ENCODE measurements around the gene TPCN1.

The TPCN1 gene

DNA sequence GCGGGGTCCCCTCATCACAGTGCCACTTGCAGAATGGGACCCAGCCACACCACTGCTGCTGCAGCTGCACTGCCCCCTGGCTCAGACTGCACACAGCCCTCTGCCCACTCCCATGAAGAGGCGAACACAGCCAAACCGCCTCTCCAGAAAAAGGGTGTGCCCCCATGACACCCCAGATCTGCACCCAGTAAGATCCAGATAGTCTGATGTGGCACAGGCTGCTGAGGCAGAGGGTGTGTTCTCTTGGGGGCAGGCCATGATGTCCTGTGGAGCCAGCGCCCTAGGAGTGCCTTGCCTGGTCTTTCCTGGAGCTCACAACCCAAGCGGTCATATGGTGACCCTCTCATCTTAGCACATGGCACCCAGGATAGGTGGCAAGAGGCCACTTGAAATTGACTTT is 69.2 kb downstream of the TPCN1 start:
- DNase-seq: no peak

DNA sequence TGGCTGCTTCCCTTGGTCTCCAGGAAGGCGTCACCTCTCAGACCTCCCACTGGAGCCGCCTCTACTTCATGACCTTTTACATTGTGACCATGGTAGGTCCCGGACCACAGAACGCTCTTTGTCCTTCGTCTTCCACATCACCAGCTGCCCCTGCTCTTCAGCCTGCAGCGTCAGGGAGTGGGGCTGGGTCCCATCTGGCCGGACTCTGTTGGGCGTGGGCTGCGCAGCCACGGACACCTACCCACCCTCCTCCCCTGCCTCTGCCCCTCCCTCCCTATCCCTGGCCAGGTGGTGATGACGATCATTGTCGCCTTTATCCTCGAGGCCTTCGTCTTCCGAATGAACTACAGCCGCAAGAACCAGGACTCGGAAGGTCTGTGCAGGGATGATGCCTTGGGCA is 70.3 kb downstream of the TPCN1 start:
- no peak for DNase-seq

DNA sequence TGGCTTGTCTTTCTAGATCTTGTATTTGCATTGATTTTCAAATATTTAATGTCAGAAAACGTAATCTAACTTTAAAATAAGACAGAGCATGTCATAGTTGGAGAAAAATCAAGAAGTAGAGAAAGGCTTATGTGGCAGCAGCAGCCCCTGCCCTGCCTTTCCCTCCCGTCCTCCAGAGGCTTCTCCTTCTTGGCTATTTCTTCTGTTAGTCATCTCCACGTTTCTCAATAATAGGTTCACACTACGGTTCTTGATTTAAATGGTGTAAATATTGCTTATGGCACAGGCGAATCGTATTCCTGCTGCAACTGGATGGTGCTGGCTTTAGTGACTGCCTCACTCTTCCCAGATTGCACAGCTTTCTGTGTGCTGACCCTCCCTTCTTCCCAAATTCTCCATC is 70.8 kb downstream of the TPCN1 start:
- no peak for DNase-seq

DNA sequence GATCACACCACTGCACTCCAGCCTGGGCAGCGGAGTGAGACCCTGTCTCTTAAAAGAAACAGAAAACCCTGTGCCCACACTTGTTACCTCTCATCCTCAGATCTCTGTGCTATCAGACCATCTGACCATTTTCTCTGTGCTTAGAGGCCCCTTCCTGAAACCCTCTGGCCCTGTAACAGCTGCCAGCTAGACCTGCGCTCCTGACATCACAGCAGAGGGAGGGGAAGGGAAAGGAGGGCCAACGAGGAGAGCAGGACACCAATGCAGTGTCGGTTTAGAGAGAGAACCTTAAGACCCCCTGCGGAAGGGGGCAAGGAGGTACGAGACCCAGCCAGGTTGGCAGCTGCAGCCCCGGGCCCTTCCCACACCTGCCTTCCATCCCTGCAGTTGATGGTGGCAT is 71.3 kb downstream of the TPCN1 start:
- no peak for DNase-seq

DNA sequence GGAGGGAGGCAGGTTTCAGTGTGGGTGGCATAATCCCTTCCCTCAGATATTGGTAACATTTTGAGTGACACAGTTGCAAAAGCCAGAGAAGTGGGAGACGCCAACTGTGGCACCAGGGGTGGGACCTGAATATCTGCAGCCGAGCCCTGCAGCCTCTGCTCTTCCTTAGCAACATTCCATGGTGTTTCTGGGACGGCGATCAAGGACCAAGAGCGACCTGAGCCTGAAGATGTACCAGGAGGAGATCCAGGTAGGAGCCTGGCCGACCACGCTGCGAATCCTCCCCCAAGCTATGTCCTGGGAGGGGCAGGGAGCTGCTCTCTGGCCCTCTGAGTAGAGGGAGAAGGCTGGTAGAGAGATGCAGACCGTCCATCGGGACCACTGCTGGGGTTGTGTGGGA is 71.8 kb downstream of the TPCN1 start:
- DNase-seq: no peak

DNA sequence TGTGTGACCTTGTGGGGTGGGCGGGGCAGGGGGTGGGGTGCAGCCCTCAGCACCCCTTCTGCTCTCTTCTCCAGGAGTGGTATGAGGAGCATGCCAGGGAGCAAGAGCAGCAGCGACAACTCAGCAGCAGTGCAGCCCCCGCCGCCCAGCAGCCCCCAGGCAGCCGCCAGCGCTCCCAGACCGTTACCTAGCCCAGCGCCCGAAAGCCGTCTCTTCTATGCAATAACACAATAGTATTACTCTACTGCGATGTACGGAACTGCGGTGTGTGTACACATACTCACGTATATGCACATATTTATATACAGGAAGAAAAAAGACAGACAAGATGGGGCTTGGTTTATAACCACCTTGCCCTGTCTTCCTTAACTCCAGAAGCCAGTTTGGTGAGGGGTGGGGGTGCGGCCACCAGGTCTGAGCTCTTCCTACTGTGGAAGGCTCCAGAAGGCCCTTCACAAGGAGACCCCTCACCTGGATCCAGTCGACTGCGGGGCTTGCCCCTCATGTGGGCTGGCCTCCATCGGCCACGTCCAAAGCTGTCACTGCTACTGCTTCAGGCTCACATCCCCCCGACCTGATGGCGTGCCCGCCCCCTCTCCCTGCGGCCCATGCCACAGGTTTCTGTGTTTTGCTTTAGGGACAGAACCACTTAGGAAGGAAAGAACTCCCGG is 74.8 kb downstream of the TPCN1 start:
- no peak for DNase-seq

DNA sequence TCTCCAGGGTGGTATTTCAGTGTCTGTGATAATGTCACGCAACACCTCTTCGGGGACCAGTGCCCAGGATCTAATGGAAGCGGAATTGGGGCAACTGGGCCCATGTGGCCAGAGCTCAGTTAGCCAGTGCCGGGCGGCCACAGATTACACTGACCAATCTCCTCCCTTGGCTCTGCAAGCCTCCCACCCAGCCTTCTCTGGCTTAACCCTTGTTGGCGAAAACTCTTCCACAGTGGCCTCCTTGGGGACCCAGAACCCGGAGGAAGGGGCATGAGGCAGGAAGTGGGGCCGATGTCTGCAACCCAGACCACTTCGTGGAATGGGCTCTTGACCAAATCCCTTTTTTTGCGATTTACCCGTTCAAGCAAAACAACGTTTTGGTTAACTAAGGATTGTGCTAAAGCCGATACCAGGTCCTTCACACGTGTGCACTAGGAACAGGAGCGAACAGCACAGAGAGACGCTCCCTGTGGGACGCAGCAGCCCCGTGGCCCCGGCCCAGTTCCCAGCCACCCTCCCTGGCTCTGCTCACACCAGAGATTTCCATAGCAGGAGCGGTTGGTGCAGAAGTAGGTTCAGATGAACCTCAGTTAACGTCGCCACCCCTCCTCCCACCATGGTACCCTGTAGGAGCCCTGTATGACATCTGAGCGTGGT is 75.4 kb downstream of the TPCN1 start:
- DNase-seq: no peak

DNA sequence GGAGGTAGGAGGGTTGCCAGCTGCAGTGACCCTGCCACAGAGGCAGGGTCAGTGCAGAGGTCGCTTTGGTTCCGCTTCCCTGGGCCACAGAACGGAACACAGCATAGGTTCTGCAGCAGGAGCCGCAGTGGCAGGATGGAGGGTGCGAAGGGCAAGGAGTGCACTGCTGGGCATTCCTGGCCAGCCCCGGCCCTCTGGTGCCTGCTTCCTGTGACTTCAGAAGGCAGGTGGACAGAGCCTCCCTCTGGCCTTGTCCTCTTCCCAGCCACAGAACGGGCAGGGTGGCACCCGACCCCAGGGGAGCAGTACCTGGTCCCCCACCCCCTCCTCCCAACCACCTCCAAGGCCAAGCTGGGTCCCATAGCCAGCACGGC is 75.9 kb downstream of the TPCN1 start:
- DNase-seq: no peak

DNA sequence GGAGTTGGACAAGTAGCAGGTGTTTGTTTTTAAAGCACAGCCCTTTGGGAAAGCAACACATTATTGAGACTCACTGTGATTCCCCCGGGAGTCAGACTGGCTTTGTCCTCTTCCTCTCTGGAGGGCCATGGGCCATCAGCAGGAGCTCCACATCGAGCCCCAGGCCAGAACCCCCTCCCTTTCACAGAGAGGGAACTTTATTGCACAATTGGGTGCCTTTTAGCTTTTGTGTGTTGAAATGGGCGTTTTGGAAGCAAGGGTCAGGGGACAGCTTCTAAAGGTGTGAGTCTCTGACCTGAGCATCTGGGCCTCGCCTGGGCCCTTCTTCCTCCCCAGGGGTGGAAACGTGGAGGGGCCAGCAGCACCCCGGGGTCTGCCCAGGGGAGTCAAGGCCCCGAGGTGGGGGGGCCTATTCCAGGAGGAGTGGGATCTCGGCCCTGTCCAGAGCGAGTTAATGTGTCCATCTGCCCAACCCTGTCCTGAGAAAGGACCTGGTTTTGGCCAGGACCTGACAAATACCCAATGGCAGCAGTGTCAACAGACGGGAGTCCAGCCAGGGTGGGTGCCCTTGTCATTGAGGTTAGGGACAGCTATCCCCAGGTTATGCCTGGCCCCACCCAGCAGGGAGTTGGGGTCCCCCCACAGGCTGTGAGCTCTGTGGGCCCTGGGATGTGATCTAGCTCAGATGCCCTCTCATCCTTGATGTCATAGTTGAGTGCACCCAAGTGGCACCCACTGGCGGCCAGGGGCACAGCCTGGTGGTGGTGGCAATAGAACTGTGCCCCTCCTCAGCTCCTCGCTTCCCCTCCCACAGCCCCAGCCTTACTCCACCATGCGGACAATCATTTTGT is 76.6 kb downstream of the TPCN1 start:
- DNase-seq: peak; percentile 62

DNA sequence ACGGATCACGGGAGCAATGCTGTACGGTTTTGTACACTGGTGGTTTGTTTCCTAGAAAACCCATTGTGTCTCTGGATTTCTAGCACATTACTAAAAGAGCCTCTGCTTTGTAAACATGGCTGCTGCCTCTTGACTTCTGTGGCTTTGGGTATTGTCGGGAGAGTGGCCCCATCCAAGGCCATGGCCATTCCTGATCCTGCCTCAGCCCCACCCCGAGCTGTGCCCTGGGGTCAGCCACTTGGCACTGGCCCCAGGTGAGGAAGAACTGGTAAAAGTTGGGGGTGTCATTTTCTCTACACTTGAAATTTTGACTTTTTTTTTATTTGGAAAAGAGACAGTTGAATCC is 77.2 kb downstream of the TPCN1 start:
- DNase-seq: no peak

DNA sequence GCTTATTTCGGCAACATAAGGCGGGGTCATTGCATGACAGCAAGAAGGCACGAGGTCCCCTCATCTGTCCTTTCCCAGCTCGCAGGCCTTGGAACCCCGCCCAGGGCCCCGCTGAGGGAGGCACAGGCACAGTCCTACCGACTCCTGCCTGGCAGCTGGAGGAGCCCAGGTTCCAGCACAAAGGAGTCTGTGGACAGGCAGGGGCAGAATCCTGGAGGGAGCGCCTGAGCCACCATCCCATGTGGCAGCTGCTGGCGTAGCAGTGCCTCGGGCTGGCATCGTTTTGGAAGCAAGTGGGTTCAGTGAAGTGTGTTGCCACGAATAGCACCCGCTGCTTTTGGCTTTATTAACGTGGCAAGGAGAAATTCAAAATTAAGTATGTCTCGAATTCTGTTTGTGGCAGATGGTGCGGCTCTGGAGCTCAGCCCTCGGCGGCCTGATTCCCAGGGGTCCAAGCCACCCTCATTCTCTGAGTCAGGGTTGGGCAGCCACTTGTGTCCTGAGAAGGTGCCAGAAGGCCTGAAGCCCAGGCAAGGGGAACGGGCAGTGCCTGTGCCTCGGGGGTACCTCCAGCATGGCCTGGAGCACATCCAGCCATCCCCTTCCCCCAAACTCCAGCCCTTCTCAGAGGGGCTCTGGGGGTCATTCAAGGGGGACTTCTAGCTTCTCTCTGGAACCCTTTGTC is 77.7 kb downstream of the TPCN1 start:
- DNase-seq: peak; percentile 80

DNA sequence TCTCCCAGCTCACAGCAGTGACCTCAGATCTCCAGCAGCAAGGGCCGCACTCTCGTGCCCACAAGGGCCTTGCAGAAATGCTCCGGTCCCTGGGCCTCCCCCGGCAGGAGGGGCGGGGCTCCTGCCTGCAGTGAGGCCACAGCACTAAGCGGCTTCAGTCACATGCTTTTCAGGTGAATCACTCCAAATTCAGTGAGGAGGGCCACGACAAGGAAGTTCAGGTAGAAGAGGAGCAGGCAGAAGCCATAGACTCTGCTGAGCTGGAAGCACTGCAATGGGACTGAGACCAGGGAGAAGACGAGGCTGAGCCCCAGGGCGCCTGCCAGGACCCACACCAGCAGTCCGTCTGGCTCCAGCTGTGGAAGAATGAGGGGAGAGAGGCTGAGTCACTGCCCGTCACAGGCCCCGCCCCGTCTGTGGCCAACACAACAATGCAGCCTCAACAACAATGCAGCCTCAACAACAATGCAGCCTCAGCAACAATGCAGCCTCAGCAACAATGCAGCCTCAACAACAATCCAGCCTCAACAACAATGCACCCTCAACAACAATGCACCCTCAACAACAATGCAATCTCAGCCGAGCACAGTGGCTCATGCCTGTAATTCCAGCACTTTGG is 78.5 kb downstream of the TPCN1 start:
- no peak for DNase-seq

DNA sequence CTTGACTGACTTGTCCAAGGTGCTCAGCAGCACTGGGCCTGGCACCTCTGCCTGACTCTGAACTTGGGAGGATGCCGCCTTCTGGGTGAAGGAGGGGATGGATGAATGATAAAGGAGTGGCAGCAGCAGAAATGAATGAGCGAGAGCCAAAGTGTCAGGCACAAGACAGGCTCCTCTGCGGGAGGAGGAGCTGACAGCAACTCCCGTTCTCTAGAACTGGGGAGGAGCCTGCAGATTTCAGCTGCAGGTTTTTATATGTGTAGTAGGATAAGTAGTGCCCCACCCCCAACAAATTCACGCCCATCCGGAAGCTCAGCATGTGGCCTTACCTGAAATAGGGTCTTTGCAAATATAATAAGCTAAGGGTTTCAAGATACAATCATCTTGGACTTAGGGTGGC is 80.5 kb downstream of the TPCN1 start:
- DNase-seq: no peak

DNA sequence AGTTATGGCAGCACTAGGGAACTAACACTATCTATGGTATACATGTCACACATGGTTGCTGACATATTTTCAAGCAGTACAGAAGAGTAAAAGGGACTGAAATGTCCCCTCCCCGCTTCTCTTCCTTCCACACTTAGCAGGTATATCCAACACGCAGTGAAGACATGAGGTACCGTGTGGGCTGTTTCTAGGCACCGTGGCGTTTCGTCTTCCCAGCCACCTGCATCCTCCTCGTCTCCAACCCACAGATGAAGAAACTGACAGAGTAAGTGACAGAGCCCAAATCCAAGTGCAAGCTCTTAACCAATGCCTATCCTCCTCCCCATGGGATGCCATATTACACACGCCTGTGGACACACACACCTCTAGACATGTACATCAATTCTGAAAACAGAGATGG is 81.2 kb downstream of the TPCN1 start:
- DNase-seq: no peak

DNA sequence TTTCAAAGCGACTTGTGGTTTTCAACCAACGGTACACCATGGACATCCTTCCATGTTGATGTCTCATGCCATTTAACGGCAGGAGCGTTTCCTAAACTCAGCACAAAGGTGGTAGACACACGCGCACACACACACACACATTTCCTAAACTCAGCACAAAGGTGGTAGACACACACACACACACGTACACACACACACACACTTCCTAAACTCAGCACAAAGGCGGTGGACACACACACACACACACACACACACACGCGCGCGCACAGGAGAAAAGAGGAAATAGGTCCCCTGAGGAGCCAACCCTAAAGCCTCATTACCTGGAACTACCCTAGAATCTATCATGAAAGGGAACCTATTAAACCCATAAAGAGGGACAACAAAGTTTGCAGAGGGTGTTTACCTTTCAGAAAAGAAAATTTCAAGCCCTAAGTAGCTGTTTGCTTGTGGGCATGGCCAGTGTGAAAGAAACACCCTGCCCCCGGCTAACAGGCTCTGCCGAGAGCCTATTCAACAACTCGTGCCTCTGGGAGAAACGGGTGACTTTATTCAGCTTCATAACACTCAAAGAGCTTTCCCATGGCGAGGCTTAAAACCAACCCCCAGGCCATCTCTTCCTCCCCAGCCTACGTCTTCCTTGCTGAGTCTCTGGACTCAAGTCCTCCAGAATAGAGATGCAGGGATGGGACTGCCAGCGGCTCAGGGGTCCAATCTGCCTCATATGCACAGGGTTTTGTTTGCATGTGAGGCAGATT is 81.8 kb downstream of the TPCN1 start:
- DNase-seq: no peak

DNA sequence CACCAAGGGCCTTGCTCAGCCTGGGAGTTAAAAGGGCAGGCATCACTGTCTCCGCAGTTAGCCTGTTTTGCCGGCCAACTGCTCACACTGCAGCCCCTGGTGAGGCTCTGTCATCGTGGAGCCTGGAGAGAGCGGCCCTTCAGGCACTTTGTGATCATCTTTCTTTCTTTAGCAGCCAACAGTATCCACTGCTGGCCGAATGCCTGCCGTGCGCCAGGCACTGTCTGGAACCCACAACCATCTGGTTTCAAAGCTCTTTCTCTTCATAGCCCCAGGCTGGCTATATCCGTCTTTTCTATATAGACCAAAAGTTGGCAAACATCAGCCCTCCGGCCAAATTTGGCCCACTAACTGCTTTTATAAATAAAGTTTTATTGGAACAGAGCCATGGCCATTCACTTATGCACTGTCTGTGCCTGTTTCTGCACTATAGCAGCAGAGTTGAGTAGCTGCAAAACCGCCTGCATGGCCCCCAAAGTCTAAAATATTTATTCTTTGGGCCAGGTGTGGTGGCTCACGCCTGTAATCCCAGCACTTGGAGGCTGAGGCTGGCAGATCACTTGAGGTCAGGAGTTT is 84.1 kb downstream of the TPCN1 start:
- no peak for DNase-seq

DNA sequence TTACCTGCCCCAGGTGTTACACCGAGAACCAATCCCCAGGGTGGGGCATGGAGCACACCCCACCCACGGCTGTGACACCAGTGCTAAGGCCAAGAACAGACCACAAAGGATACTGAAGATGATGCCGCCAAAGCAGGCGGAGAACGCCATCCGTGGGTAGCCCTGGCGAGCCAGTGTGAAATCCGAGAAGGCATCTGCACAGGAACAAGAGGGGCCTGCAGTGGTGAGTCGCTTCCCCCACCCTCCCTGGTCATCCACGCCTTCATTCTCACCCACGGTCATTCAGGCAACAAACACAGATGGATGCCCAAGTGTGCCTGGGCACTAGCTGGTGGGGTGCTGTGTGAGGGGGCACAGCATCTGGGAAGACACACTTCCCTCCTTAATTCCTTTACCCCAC is 85.1 kb downstream of the TPCN1 start:
- no peak for DNase-seq

DNA sequence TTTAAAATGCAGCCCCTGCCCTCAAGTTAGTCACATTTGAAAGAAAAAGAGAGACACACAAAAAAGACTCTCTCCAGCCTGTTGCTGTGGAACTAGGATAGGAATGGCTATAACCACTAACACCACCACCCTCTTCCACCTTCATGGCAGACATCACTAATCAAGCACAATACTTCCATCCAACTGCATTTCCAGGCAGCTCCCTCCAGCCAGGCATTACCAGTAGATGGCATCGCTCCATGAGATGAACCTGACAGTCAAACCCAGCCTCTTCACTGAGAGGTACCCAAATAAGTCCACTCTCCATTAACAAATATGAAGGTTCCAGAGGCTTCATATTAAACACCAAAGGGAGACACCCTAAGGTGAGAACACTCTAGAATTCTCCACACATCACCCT is 89.2 kb downstream of the TPCN1 start:
- DNase-seq: no peak

DNA sequence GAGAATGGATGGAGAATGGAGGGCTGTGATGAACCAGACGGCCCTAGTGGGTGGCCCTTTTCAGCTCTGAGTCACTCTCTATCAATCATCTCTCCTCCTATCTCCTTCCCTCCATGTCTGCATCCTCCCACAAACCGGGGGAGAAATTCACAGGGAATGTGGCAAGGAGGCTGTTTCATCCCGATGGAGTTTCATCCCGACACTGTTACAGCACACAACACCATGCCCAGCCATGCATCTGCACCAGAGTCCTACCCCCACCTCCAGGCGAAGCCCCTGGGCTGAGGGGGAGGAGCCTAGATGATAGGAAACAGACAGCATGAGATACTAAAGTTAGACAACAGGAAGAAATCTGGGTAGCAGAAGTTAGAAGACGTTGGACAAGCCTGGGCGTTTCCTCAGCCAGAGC is 92.9 kb downstream of the TPCN1 start:
- no peak for DNase-seq

DNA sequence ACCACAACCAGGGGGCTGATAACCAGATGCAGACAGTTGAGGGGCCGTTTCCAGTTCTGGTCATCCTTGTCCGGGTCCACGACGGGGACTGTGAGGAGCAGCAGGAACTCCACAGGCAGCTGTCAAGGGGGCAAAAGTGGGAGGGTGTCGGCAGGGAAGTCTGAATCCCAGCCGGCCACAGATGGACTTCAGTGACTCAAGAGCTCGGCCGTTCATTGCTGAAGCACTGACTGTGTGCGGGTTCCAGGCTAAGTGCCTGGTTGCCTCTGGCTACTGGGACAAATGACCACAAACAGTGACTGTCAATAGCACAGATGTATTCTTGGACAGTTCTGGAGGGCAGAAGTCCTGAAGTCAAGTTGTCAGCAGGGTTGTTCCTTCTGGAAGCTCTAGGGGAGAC is 94.1 kb downstream of the TPCN1 start:
- DNase-seq: no peak

DNA sequence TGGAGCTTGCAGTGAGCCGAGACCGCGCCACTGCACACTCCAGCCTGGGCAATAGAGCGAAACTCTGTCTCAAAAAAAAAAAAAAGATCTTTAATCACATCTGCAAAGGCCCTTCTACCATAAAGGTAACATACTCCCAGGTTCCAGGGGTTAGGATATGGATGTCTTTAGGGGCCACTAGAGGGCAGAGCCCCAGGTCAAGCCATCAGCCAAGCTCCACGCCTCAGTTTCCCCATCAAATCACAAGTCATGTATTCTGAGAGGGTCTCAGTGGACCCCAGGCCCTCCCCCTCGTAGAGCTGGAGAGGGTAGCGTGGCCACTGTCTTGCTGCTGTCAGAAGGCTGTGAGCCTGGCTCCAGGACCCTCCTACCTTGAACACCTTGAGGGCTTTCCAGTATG is 94.9 kb downstream of the TPCN1 start:
- no peak for DNase-seq

DNA sequence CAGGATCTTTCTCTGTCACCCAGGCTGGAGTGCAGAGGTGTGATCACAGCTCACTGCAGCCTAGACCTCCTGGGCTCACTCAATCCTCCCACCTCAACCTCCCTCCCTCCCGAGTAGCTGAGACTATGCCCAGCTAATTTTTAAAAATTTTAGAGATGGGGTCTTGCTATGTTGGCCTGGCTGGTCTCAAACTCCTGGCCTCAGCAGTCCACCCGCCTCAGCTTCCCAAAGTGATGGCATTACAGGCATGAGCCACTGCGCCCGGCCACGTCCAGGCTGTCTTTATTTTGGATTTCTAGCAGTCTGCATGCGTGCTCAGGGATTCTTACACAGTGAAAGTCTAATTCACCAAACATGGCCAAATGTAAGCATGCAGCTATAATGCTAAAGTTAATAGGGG is 95.9 kb downstream of the TPCN1 start:
- DNase-seq: no peak

Data from NCI-H2107 (cell line).